AG09319 (cell line): ENCODE results near the gene GRM5.

ENCODE experiments used
- DNase-seq: peaks from one replicate; pipeline ENCODE4 v3.0.0-alpha.2; 2010; ENCODE audit warnings: low read depth; ENCODE audit errors: extremely low read depth
- CTCF ChIP-seq: IDR thresholded peaks from 2 replicates; pipeline ENCODE4 v1.5.1; 2011; ENCODE audit warnings: low read depth, mild to moderate bottlenecking, inconsistent platforms, low read length, moderate library complexity

Gene GRM5

GRCh38 chr11:88487646-88488045 is 578.1 kb downstream of the GRM5 start:
- no peak for TF ChIP-seq CTCF
- no peak for DNase-seq

GRCh38 chr11:88484873-88485621 is 580.7 kb downstream of the GRM5 start:
- no peak for DNase-seq
- TF ChIP-seq CTCF: peak; percentile 53

- DNase-seq: no peak
Measured at GRCh38 chr11:88482871-88483301, 582.9 kb downstream of the GRM5 start.

GRCh38 chr11:88480223-88480622 is 585.6 kb downstream of the GRM5 start:
- peak; percentile 71 for DNase-seq
- TF ChIP-seq CTCF: no peak

More at GRCh38 chr11:88482871-88483301, 582.9 kb downstream of the GRM5 start:
- TF ChIP-seq CTCF: no peak

- no peak for DNase-seq
- no peak for TF ChIP-seq CTCF
Measured at GRCh38 chr11:88478136-88478815, 587.5 kb downstream of the GRM5 start.

GRCh38 chr11:88475991-88476418 is 589.8 kb downstream of the GRM5 start:
- DNase-seq: no peak
- TF ChIP-seq CTCF: no peak

- no peak for TF ChIP-seq CTCF
- DNase-seq: no peak
Measured at GRCh38 chr11:88474655-88475054, 591.1 kb downstream of the GRM5 start.
